NOMO-1 treated with DMSO at 0.1 percent for 48 hours (cell line): ENCODE data around the gene ENO2.

ENCODE experiments used
- DNase-seq: peaks from one replicate; lab custom pipeline; 2025; ENCODE audit not compliant: unreplicated experiment; lab: John Stamatoyannopoulos, UW

ENO2 gene

GRCh38 chr12:6929466-6930452 is 15.4 kb downstream of the ENO2 start:
- DNase-seq, result no peak

DNA sequence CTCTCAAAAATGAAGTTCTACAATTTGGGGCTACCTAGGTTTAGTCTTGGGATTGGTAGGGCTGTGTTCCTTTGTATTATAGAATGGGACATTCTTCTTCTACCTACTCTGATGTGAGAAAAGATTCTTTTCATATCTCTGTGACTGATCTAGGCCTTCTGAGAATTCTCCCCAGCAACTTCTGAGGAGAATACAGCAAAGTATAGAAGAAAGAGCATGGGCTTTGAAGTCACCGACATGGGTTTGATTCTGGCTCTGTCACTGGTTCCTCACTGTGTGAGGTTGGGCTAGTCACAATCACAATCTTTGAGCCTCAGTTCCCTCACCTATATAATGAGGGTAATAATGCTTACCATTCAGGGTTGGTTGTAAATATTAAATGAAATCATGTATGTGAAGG is 18.4 kb downstream of the ENO2 start:
- DNase-seq, result no peak

DNA sequence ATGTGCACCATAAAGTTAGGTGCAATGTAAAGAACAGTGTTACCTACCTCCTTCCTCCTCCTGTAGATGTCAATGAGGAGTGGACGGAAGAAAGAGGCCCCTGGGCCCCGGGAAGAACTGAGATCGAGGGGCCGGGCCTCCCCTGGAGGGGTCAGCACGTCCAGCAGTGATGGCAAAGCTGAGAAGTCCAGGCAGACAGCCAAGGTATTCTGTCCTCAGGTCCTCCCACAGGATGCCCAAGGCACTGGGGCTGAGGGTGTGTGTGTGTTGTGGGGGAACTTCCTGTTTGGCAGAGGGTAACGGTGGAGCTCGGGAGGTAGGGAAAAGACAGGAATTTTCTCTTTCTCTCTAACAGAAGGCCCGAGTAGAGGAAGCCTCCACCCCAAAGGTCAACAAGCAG is 19.7 kb downstream of the ENO2 start:
- DNase-seq, result no peak

DNA sequence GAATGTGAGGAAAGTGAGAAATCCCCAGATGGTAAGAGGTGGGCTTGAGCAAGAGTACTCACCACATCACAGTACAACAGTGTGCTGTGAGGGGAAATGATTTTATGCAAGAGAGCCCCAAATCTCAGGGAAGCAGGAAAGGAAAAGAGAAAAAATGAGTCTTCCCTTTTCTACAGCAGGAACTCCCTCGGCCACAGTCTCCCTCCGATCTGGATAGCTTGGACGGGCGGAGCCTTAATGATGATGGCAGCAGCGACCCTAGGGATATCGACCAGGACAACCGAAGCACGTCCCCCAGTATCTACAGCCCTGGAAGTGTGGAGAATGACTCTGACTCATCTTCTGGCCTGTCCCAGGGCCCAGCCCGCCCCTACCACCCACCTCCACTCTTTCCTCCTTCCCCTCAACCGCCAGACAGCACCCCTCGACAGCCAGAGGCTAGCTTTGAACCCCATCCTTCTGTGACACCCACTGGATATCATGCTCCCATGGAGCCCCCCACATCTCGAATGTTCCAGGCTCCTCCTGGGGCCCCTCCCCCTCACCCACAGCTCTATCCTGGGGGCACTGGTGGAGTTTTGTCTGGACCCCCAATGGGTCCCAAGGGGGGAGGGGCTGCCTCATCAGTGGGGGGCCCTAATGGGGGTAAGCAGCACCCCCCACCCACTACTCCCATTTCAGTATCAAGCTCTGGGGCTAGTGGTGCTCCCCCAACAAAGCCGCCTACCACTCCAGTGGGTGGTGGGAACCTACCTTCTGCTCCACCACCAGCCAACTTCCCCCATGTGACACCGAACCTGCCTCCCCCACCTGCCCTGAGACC is 21.2 kb downstream of the ENO2 start:
- DNase-seq, result no peak

DNA sequence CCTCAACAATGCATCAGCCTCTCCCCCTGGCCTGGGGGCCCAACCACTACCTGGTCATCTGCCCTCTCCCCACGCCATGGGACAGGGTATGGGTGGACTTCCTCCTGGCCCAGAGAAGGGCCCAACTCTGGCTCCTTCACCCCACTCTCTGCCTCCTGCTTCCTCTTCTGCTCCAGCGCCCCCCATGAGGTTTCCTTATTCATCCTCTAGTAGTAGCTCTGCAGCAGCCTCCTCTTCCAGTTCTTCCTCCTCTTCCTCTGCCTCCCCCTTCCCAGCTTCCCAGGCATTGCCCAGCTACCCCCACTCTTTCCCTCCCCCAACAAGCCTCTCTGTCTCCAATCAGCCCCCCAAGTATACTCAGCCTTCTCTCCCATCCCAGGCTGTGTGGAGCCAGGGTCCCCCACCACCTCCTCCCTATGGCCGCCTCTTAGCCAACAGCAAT is 21.8 kb downstream of the ENO2 start:
- no peak for DNase-seq

DNA sequence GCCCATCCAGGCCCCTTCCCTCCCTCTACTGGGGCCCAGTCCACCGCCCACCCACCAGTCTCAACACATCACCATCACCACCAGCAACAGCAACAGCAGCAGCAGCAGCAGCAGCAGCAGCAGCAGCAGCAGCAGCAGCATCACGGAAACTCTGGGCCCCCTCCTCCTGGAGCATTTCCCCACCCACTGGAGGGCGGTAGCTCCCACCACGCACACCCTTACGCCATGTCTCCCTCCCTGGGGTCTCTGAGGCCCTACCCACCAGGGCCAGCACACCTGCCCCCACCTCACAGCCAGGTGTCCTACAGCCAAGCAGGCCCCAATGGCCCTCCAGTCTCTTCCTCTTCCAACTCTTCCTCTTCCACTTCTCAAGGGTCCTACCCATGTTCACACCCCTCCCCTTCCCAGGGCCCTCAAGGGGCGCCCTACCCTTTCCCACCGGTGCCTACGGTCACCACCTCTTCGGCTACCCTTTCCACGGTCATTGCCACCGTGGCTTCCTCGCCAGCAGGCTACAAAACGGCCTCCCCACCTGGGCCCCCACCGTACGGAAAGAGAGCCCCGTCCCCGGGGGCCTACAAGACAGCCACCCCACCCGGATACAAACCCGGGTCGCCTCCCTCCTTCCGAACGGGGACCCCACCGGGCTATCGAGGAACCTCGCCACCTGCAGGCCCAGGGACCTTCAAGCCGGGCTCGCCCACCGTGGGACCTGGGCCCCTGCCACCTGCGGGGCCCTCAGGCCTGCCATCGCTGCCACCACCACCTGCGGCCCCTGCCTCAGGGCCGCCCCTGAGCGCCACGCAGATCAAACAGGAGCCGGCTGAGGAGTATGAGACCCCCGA is 22.5 kb downstream of the ENO2 start:
- DNase-seq, result no peak

DNA sequence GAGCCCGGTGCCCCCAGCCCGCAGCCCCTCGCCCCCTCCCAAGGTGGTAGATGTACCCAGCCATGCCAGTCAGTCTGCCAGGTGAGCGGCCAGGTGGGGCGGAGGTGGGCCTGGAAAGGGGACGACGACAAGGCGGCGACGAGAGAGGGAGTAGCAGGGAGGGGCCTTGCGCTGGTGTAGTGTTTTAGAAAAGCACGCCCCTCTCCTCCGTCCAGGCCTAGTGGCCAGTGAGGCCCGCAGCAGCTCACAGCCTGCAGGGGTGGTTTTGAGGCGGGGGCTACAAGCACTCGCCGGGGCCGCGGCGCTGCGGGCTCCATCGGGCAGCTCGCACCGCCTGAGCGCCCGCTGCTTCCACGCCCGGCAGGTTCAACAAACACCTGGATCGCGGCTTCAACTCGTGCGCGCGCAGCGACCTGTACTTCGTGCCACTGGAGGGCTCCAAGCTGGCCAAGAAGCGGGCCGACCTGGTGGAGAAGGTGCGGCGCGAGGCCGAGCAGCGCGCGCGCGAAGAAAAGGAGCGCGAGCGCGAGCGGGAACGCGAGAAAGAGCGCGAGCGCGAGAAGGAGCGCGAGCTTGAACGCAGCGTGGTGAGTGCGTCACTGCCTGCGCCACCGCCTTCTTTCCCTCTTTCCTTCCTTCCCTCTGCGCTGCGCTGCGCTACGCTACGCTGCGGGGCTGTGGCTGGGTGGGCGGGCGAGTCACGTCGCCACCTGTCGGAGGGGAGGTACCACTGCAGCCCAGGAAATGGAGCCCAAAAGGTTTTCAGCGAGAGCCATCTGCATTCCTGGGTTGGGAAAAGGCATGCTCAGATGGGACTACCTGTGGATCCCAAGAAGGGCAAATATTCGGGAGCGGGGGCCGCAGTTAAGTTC is 23.3 kb downstream of the ENO2 start:
- peak; percentile 96 for DNase-seq

- no peak for DNase-seq
These were observed 24.2 kb downstream of the ENO2 start for GRCh38 chr12:6938353-6939190.

- DNase-seq, result no peak
These were observed 24.8 kb downstream of the ENO2 start for GRCh38 chr12:6939191-6939540.

DNA sequence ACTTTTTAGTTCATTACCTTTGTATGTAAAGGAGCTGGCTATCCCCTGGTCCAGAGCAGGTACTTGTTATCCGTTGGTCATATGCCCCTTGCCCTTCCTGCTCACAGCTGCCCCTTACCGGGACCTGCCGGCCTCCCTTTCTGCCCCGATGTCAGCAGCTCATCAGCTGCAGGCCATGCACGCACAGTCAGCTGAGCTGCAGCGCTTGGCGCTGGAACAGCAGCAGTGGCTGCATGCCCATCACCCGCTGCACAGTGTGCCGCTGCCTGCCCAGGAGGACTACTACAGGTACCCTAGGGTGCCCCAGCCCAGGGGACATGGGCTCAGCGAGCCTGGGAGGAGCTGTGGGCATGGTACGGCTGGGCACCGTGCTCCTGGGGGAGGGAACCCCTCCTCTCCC is 26.9 kb downstream of the ENO2 start:
- DNase-seq, result no peak

- DNase-seq, result no peak
These were observed 27.4 kb downstream of the ENO2 start for GRCh38 chr12:6941782-6942181.

- DNase-seq, result no peak
These were observed 27.9 kb downstream of the ENO2 start for GRCh38 chr12:6942331-6942665.

DNA sequence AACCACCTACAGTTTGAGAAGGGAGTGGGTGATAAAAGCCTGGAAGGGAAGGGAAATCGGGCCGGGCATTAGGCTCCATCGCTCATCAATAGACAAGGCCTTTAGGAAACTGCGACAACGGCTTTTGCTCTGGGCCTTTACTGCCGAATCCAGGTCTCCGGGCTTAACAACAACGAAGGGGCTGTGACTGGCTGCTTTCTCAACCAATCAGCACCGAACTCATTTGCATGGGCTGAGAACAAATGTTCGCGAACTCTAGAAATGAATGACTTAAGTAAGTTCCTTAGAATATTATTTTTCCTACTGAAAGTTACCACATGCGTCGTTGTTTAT is 29.0 kb downstream of the ENO2 start:
- DNase-seq, result peak; percentile 88

- peak; percentile 92 for DNase-seq
These were observed 29.5 kb downstream of the ENO2 start, which contains the start of the genes C12orf57 and RNU7-1 for GRCh38 chr12:6943722-6944380. TSS of gene C12orf57 (plus strand) at chr12:6944022. CDS start at chr12:6944122, 100 bp downstream. TSS of gene RNU7-1 (plus strand) at chr12:6943816.

DNA sequence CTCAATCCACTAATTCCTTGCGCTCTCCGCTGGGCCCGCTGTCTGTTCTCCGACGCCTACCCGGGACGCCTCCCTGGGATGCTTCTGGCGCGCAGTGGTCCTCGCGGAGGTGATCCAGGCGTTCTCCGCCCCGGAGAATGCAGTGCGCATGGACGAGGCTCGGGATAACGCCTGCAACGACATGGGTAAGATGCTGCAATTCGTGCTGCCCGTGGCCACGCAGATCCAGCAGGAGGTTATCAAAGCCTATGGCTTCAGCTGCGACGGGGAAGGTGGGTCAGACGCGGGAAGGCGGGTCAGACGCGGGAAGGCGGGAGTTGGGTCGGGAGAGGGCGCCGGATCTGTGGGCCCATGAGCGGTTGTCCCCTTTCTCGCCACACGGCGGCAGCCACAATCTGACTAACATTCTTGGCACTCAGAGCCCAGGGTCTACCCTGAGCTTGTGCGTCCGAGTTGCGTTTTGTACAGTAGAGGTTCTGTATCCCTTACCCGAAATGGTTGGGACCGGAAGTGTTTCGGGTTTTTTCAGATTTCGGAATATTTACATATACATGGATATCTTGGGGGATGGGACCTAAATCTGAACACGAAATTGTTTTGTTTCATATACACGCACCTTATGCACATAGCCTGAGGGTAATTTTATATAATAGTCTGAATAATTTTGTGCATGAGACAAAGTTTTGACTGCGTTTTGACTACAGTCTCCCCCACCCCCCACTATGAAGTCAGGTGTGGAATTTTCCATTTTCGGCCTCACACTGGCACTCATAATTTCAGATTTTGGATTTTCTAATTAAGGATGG is 30.2 kb downstream of the ENO2 start:
- DNase-seq, result peak; percentile 89

- no peak for DNase-seq
These were observed 31.2 kb downstream of the ENO2 start for GRCh38 chr12:6945613-6946012.

DNA sequence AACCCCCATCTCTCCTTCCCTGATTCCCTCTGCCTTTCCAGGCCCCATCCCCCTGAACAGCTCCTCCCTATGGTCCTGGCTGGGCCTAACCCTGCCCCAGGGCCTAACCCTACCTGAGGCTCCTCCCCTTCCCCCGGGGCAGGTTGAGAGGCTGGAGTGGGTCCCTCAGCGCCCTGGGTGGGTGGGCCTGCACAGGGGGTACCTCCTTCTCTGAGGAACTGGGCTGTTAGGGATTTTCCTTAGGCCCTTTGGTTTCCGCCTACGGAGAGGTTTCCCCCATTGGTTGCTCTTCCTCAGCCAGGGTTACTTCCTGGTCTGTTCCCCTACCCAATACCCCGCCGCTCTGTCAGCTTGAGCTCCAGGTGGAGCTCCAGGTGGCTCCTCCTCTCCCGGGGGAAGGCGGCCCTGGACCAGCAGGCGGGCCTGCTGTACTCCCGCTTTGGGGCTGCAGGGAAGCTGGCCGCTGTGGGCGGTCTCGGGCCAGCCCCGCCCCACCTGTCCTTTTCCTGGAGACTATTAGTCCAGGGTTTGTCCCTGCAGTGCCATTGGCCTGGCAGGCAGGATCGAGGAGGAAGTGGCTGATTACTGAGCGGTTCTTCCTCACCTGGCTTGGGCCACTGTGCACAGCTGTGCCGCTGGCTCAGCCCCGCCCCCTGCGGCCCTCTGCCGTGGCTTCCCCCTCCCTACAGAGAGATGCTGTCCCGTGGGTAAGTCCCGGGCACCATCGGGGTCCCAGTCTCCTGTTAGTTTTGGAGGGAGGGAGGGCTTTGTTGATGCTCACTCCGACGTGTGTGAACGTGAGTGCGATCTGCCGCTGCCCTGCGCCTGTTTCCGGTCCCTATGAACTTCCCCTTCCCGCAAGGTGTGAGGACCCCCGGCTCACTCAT is 31.9 kb downstream of the ENO2 start:
- peak; percentile 39 for DNase-seq
